Upper lobe of right lung (tissue), 1 donor: ENCODE measurements around the gene GPC1. TPM values are rescaled to one million over a fixed set of nuclear protein-coding genes. Genes with fewer than 3 reads are reported as not detected.

Experiments used
- ATAC-seq: fragments of 200-7000 bp; cut with Tn5 transposase; one replicate; pipeline ENCODE4 v1.9.1; 2020; ENCODE audit warnings: mild to moderate bottlenecking, moderate library complexity
- DNase-seq: peaks from one replicate; pipeline ENCODE4 v3.0.0-alpha.2; 2020
- H3K27ac ChIP-seq: fragments of 200-600 bp; one replicate; pipeline ENCODE4 v1.8.0; 2022
- H3K27me3 ChIP-seq: fragments of 200-600 bp; one replicate; pipeline ENCODE4 v1.8.0; 2022; ENCODE audit warnings: mild to moderate bottlenecking
- H3K36me3 ChIP-seq: fragments of 200-600 bp; one replicate; pipeline ENCODE4 v1.8.0; 2022
- H3K4me1 ChIP-seq: fragments of 200-600 bp; one replicate; pipeline ENCODE4 v1.8.0; 2022
- H3K4me3 ChIP-seq: fragments of 200-600 bp; one replicate; pipeline ENCODE4 v1.8.0; 2022; ENCODE audit warnings: mild to moderate bottlenecking
- H3K9me3 ChIP-seq: fragments of 200-600 bp; one replicate; pipeline ENCODE4 v1.8.0; 2022
- intact Hi-C: fragments of 100-400 bp; cut with DNase I; formaldehyde crosslinking; loops from one replicate; pipeline ENCODE4 v1.11.0; 2022
- total RNA-seq: library from RNA; stranded (reverse); fragmentation: NEBNext Ultra II Directional; extraction: Animal tissue kit (Norgen Biotek cat#: 25700); gene quantifications from one replicate; pipeline ENCODE4 v1.2.1, GENCODE V29; 2021
- TF ChIP-seq, protein P1 (sequence below): fragments of 200-600 bp; IDR thresholded peaks from one replicate; pipeline ENCODE4 v1.8.0; 2022; ENCODE audit warnings: antibody characterized with exemption
- donor health status: DM: no; HTN: yes; CAD: no; lungs with severe emphysema.

GPC1 gene
- total RNA-seq, 1 donor from 2014 or later: 24.8 TPM

DNA sequence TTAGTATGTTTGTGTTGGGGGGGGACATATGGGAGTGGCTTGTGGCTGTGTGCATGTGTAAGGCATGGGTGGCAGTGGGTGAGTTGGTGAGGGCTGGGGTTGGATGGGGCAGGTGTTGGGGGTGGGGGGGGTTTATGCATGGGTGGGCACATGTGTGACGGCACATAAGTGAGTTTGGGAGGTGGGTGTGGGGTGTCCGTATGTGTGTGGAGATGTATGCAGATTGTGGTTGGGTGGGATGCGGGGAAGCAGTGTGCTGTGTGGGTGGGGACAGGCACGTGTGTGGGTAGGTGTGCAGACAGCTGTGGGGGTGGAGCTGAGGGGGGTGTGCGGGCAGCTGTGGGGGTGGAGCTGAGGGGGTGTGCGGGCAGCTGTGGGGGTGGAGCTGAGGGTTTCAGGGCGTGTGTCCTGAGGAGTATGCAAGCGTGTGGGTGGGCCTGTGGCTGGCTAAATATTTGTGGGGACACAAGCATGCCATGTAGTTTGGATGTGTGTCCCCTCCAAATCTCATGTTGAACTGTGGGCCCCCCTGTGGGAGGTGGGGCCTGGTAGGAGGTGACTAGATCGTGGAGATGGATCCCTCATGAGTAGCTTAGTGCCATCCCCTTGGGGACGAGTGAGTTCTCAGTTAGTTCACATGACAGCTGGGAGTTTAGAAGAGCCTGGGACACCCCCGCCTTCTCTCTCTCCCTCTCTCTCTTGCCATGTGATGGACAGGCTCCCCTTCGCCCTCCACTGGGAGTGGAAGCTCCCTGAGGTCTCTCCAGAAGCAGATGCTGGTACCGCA, 62.9 kb downstream of the GPC1 start:
- H3K36me3 ChIP-seq: peaks cover 13% of the 10 kb centered on the region
- no peak overlapping the region for H3K4me3 ChIP-seq
- ATAC-seq (no peak), DNase-seq (peak; percentile 41)
- intact Hi-C loops: no loop called here
- no peaks in the 10 kb centered on the region for H3K4me1 ChIP-seq
- TF ChIP-seq, protein P1, sequence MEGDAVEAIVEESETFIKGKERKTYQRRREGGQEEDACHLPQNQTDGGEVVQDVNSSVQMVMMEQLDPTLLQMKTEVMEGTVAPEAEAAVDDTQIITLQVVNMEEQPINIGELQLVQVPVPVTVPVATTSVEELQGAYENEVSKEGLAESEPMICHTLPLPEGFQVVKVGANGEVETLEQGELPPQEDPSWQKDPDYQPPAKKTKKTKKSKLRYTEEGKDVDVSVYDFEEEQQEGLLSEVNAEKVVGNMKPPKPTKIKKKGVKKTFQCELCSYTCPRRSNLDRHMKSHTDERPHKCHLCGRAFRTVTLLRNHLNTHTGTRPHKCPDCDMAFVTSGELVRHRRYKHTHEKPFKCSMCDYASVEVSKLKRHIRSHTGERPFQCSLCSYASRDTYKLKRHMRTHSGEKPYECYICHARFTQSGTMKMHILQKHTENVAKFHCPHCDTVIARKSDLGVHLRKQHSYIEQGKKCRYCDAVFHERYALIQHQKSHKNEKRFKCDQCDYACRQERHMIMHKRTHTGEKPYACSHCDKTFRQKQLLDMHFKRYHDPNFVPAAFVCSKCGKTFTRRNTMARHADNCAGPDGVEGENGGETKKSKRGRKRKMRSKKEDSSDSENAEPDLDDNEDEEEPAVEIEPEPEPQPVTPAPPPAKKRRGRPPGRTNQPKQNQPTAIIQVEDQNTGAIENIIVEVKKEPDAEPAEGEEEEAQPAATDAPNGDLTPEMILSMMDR: no peak
- no peaks in the 10 kb centered on the region for H3K9me3 ChIP-seq
- H3K27ac ChIP-seq: no peak overlapping the region
- no peaks in the 10 kb centered on the region for H3K27me3 ChIP-seq

DNA sequence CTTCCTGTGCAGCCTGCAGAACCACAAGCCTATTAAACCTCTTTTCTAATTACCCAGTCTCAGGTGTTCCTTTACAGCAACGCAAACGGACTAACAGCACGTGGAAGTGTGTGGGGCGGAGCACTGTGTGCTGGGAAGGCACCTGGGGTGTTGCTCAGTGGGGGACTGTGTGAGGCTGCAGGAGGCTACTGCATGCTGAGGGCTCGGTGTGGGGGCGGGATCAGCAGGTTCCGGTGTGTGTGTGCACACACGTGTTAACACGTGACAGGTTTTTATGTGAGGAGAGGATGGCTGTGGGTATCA, 63.4 kb downstream of the GPC1 start:
- intact Hi-C loops: no loop called here
- H3K9me3 ChIP-seq: no peaks in the 10 kb centered on the region
- H3K36me3 ChIP-seq: peaks cover 13% of the 10 kb centered on the region
- H3K4me3 ChIP-seq: no peak overlapping the region
- TF ChIP-seq, protein P1: no peak
- H3K27ac ChIP-seq: no peak overlapping the region
- ATAC-seq (no peak), DNase-seq (peak; percentile 36)
- H3K27me3 ChIP-seq: no peaks in the 10 kb centered on the region
- no peaks in the 10 kb centered on the region for H3K4me1 ChIP-seq

DNA sequence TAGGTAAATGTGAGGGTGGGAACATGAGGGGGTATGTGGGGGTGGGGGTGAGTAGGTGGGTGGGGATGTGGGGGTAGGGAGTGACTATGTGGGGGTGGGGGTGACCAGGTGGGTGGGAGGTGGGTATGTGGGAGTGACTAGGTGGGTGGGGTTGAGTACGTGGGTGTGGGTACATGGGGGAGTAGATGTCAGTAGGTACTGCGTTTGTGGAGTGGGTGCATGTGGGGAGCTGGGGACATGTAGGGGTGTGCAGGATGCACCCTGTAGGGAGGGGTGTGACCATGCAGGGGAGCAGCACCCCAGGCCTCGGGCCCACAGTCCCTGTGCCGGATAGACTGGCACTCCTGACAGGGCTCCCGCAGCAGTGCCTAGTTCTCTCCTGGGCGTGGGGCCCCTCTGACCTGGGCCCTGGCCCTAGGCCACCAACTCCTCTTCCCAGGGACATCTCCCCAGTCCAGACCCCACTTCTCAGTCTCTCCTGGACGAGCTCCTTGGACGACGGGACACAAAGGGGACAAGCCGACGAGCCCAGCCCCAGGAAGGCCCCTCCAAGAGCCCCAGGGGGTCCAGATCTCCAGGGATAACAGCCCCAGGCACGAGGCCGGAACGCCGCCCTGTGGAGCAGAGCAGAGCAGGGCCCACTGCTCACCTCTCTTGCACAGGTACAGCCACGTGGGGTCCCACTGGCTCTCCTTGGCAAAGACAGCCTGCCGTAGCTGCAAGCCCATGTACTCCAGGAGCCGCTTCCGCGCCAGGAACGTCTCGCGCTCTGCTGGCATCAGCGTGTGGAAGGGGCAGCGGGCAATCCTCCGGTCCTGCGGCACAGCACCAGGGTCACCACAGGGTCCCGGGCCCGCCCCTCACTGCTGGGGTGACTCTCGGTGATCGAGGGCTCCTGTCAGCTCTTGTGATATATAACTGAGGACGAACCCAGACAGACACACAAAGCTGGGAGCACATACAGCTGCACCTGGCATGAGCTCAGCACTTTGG, 64.1 kb downstream of the GPC1 start:
- no peak overlapping the region for H3K4me3 ChIP-seq
- no peak overlapping the region for H3K27ac ChIP-seq
- peak; percentile 6 for ATAC-seq
- peaks cover 13% of the 10 kb centered on the region for H3K36me3 ChIP-seq
- no peaks in the 10 kb centered on the region for H3K4me1 ChIP-seq
- no peaks in the 10 kb centered on the region for H3K27me3 ChIP-seq
- TF ChIP-seq, protein P1: no peak
- intact Hi-C loops: no loop called here
- peak; percentile 51 for DNase-seq
- H3K9me3 ChIP-seq: no peaks in the 10 kb centered on the region

DNA sequence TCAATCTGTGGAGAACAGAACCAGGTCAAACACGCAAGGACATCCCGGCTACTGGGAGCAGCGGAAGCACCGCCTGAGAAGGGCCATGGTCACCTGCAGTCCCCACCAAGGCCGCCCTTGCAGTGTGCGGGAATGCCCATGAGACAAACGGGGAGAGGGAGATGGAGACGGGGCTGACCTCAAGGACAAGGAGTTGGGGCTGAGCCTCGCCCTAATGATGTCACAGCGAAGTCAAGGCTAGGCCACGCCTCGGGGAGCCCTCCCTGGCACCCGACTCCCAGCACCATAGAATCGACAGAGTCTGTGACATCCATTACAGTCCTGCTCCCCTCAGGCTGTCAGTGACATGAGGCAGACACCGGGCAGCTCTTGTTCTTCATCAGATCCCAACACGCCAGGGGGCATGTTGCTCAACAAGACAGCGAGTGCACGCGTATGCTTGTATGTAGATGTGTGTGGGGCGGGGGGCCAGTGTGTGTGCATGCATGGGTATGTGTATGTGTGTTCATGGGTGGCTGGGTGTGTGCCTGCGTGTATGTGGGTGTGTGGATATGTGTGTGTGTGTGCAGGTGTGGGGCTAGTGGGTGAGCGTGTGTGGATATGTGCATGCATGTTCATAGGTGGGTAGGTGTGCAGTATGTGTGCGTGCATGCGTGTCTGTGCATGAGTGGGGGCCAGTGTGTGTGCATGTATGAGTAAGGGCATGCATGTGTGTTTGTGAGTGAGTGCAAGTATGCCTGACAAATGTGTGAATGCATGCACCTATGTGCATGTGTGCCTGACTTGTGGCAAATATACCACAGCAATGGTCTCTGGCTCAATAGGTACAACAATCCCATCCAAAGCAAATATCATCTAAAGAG, 65.3 kb downstream of the GPC1 start:
- H3K27ac ChIP-seq: no peak overlapping the region
- intact Hi-C loops: no loop called here
- TF ChIP-seq, protein P1: no peak
- no peak overlapping the region for H3K4me3 ChIP-seq
- H3K9me3 ChIP-seq: no peaks in the 10 kb centered on the region
- no peaks in the 10 kb centered on the region for H3K27me3 ChIP-seq
- no peaks in the 10 kb centered on the region for H3K4me1 ChIP-seq
- H3K36me3 ChIP-seq: peaks cover 13% of the 10 kb centered on the region
- ATAC-seq: no peak
- DNase-seq: no peak

DNA sequence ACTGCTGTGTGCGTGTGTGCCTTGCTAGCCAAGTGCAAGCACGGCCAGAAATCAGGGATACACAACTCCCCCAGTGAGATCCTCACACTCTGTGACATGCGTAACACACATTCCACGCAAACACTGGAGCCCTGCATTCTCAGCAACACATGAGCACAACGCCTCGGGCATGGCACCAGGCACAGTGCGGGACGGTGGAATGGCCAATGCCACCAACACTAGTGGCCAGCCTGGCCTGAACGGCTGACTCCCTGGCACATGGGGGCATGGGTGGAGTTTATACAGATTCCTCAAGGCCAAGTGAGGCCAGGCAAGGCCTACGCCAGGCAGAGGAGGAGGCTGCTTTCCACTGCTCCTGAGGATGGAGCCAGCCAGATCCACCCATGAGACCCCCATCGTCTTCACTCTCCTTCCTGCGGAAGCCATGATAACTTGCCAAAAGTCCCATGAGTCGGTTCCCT, 66.1 kb downstream of the GPC1 start:
- Histone ChIP-seq H3K4me1 (no peaks in the 10 kb centered on the region), H3K27me3 (no peaks in the 10 kb centered on the region), H3K4me3 (no peak overlapping the region), H3K36me3 (peaks cover 11% of the 10 kb centered on the region), H3K9me3 (no peaks in the 10 kb centered on the region), H3K27ac (no peak overlapping the region)
- TF ChIP-seq, protein P1: no peak
- ATAC-seq: no peak
- no peak for DNase-seq
- intact Hi-C loops: no loop called here
